H1 (cell line): Measurements from ENCODE around the gene PDGFD. TPM values are rescaled to one million over a fixed set of nuclear protein-coding genes. Genes with fewer than 3 reads are reported as not detected.

Experiments
- CREB1 ChIP-seq: IDR thresholded peaks from 2 replicates; pipeline ENCODE4 v1.6.1; 2012; ENCODE audit warnings: inconsistent platforms
- GTF2F1 ChIP-seq: IDR thresholded peaks from 2 replicates; pipeline ENCODE4 v1.6.1; 2012; ENCODE audit warnings: low read depth, low read length, improper control_type of control experiment, borderline replicate concordance
- HDAC6 ChIP-seq: IDR thresholded peaks from one replicate; pipeline ENCODE4 v1.7.1; 2012; ENCODE audit warnings: low read depth, mild to moderate bottlenecking, inconsistent platforms, low read length, moderate library complexity
- JUN ChIP-seq: IDR thresholded peaks from 2 replicates; pipeline ENCODE4 v1.6.1; 2011; ENCODE audit warnings: low read depth, mild to moderate bottlenecking, improper control_type of control experiment, low read length
- MAX ChIP-seq: IDR thresholded peaks from 2 replicates; pipeline ENCODE4 v1.6.1; 2012; ENCODE audit warnings: inconsistent platforms
- TAF1 ChIP-seq: IDR thresholded peaks from 2 replicates; pipeline ENCODE4 v1.6.1; 2011; ENCODE audit warnings: mild to moderate bottlenecking, low read depth, low read length
- TCF12 ChIP-seq: IDR thresholded peaks from 2 replicates; pipeline ENCODE4 v1.6.1; 2011; ENCODE audit warnings: low read depth, mild to moderate bottlenecking, low read length
- polyA plus RNA-seq, 7 experiments: library from polyadenylated mRNA; depleted of rRNA in 3 of 7; stranded (reverse) in 5 of 7; unstranded in 2 of 7; fragments of >200 nt in 5 of 7; fragments of 200-250 nt in 2 of 7; gene quantifications; 1 replicate in 5 of 7; 2 replicates in 1 of 7; 4 replicates in 1 of 7; pipeline versions ENCODE4 v1.2.1 to v1.2.3, GENCODE V29; 2011 to 2013; ENCODE audit warnings: missing spikeins in 2 of 7, mixed read lengths in 2 of 7
- total RNA-seq: library from RNA; stranded (reverse); fragmentation: NEBNext Ultra II Directional; extraction: Animal tissue kit (Norgen Biotek cat#: 25700); gene quantifications from 2 replicates; pipeline ENCODE4 v1.2.1, GENCODE V29; 2021

Gene PDGFD
- total and polyA plus RNA-seq, 2 of the 8 experiments (the other 6 are each of a cell fraction or from before 2014, with no cell fraction given), result 1.1 to 3.9 TPM

- TF ChIP-seq GTF2F1 (no peak), HDAC6 (no peak), JUN (no peak), MAX (no peak), TCF12 (no peak), TAF1 (no peak), CREB1 (no peak)
- TF ChIP-seq, all 59 proteins: peak for 0
Measured at GRCh38 chr11:103928802-103929161, 235.2 kb downstream of the PDGFD start (continued).
